ENCODE results near the gene VSIG1. TPM values are rescaled to one million over a fixed set of nuclear protein-coding genes. Genes with fewer than 3 reads are reported as not detected.

Gene VSIG1
- total and polyA plus RNA-seq, 11 donors, result 0.22 to 0.35 (median 0.25) TPM; not detected in 8

GRCh38 chrX:108036298-108036973 lies 8.4 kb upstream of the VSIG1 start:
- Histone ChIP-seq H3K9me3 (no peaks in the 10 kb centered on the region), H3K36me3 (no peaks in the 10 kb centered on the region), H3K27ac (no peak overlapping the region), H3K4me1 (no peaks in the 10 kb centered on the region), H3K4me3 (no peak overlapping the region), H3K27me3 (peaks cover 0 to 27% (median 0%) of the 10 kb centered on the region in 9 donors)
- 62 to 86% (median 81%) methylated on average over 4 of the region's 4 CpGs for WGBS, 4 donors
- TF ChIP-seq, protein P1, sequence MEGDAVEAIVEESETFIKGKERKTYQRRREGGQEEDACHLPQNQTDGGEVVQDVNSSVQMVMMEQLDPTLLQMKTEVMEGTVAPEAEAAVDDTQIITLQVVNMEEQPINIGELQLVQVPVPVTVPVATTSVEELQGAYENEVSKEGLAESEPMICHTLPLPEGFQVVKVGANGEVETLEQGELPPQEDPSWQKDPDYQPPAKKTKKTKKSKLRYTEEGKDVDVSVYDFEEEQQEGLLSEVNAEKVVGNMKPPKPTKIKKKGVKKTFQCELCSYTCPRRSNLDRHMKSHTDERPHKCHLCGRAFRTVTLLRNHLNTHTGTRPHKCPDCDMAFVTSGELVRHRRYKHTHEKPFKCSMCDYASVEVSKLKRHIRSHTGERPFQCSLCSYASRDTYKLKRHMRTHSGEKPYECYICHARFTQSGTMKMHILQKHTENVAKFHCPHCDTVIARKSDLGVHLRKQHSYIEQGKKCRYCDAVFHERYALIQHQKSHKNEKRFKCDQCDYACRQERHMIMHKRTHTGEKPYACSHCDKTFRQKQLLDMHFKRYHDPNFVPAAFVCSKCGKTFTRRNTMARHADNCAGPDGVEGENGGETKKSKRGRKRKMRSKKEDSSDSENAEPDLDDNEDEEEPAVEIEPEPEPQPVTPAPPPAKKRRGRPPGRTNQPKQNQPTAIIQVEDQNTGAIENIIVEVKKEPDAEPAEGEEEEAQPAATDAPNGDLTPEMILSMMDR (IDR thresholded peaks at IDR 0.05), result no peak
- intact Hi-C loops (cut with DNase I), result no loop called here
- ATAC-seq (no peak), DNase-seq (no peak)

GRCh38 chrX:108049649-108050048 lies 4.8 kb downstream of the VSIG1 start:
- DNase-seq (no peak), ATAC-seq (no peak)
- peaks cover 0 to 6% (median 0%) of the 10 kb centered on the region in 12 donors for H3K4me1 ChIP-seq
- H3K36me3 ChIP-seq, result no peaks in the 10 kb centered on the region
- H3K9me3 ChIP-seq, result no peaks in the 10 kb centered on the region
- 34 to 60% (median 39%) methylated on average over 1 of the region's 1 CpG for WGBS, 4 donors
- no peak overlapping the region for H3K4me3 ChIP-seq
- no peak overlapping the region for H3K27ac ChIP-seq
- peaks cover 0 to 24% (median 0%) of the 10 kb centered on the region in 9 donors for H3K27me3 ChIP-seq
- TF ChIP-seq, protein P1 (IDR thresholded peaks at IDR 0.05), result no peak
- TF ChIP-seq POLR2A (IDR thresholded peaks at IDR 0.05), result no peak
- intact Hi-C loops (cut with DNase I), result no loop called here

DNA sequence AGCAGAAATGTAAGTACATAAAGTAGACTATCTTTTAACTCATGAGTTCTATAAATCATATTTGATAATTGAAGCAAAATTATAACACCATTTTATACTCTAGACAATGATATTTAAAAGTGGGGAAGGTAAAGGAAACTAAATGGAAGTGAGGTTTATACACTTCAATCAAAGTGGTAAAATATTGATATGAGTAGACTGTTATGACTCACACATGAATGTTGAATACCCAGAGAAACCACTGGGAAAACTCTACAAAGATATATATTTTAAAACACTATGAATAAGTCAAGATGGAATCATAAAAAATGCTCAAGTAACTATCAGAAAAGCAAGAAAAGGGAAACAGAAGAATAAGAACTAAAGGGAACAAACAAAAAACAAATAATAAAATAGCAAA lies 8.4 kb downstream of the VSIG1 start:
- no peak overlapping the region for H3K4me3 ChIP-seq
- no peak for DNase-seq
- H3K9me3 ChIP-seq, result no peaks in the 10 kb centered on the region
- intact Hi-C loops (cut with DNase I), result no loop called here
- H3K27me3 ChIP-seq, result peaks cover 0 to 23% (median 0%) of the 10 kb centered on the region in 9 donors
- no peaks in the 10 kb centered on the region for H3K36me3 ChIP-seq
- no peak for ATAC-seq
- no peak overlapping the region for H3K27ac ChIP-seq
- TF ChIP-seq POLR2A (IDR thresholded peaks at IDR 0.05), result no peak
- TF ChIP-seq, protein P1 (IDR thresholded peaks at IDR 0.05), result no peak
- peaks cover 0 to 6% (median 0%) of the 10 kb centered on the region in 12 donors for H3K4me1 ChIP-seq

- H3K27ac ChIP-seq, result no peak overlapping the region
- H3K27me3 ChIP-seq, result peaks cover 0 to 22% (median 0%) of the 10 kb centered on the region in 9 donors
- no peak for DNase-seq
- ATAC-seq, result no peak
- H3K36me3 ChIP-seq, result no peaks in the 10 kb centered on the region
- no peak overlapping the region for H3K4me3 ChIP-seq
- no peak for TF ChIP-seq POLR2A (IDR thresholded peaks at IDR 0.05)
- TF ChIP-seq, protein P1 (IDR thresholded peaks at IDR 0.05), result no peak
- intact Hi-C loops (cut with DNase I), result no loop called here
- H3K9me3 ChIP-seq, result no peaks in the 10 kb centered on the region
- H3K4me1 ChIP-seq, result no peaks in the 10 kb centered on the region
Measured at GRCh38 chrX:108055546-108055945, 10.7 kb downstream of the VSIG1 start.
